IMR-90 (cell line): ENCODE data around the gene GNAT2.

Experiments
- CEBPB ChIP-seq: IDR thresholded peaks from 2 replicates; pipeline ENCODE4 v1.6.1; 2012; ENCODE audit warnings: low read depth, low read length, improper control_type of control experiment
- POLR2A ChIP-seq: IDR thresholded peaks from 2 replicates; pipeline ENCODE4 v1.6.1; 2012; ENCODE audit warnings: mild to moderate bottlenecking, low read depth, low read length
- RFX5 ChIP-seq: IDR thresholded peaks from 2 replicates; pipeline ENCODE4 v1.8.0; 2012; ENCODE audit warnings: low read depth, mild to moderate bottlenecking, low read length, moderate library complexity
- SMC3 ChIP-seq: fragments of 150-350 bp; IDR thresholded peaks from 2 replicates; pipeline ENCODE4 v1.6.1; 2016; ENCODE audit warnings: low read depth, mild to moderate bottlenecking, antibody characterized with exemption, low read length, moderate library complexity
- TF ChIP-seq, protein P1 (sequence below): conservative IDR thresholded peaks from 2 replicates; pipeline ENCODE4 v1.5.1; 2012; ENCODE audit warnings: mild to moderate bottlenecking, low read depth, low read length, improper control_type of control experiment

DNA sequence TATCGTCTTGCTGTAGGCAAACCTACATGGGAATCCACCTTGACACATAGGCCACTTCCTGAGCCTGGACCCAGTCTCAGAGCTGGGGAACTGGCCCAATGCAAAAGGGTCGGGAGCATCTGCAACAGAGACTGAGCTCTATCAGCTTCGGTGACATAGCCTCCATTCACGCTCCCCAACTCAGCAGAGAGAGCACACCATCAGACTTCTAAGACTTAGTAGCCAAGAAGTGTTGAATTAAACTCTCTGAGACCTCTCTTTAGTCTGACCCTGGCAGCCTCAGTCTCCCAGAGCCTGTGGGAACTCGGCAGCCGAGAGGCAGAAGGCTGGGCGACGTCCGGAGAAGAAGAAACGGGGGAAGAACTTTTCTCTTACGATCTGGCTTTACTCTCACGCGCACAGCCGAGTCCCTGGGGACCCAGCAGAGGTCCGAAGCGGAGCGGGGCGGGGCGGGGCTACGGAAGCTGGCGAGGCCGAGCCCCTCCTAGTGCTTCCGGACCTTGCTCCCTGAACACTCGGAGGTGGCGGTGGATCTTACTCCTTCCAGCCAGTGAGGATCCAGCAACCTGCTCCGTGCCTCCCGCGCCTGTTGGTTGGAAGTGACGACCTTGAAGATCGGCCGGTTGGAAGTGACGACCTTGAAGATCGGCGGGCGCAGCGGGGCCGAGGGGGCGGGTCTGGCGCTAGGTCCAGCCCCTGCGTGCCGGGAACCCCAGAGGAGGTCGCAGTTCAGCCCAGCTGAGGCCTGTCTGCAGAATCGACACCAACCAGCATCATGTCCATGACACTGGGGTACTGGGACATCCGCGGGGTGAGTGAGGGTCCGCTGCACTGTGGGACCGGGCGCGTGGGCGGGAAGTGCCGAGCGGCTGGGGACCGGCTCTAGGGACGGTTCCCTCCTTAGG lies 36.5 kb upstream of the GNAT2 start, which contains the start of gene GSTM4:
- TF ChIP-seq, protein P1, sequence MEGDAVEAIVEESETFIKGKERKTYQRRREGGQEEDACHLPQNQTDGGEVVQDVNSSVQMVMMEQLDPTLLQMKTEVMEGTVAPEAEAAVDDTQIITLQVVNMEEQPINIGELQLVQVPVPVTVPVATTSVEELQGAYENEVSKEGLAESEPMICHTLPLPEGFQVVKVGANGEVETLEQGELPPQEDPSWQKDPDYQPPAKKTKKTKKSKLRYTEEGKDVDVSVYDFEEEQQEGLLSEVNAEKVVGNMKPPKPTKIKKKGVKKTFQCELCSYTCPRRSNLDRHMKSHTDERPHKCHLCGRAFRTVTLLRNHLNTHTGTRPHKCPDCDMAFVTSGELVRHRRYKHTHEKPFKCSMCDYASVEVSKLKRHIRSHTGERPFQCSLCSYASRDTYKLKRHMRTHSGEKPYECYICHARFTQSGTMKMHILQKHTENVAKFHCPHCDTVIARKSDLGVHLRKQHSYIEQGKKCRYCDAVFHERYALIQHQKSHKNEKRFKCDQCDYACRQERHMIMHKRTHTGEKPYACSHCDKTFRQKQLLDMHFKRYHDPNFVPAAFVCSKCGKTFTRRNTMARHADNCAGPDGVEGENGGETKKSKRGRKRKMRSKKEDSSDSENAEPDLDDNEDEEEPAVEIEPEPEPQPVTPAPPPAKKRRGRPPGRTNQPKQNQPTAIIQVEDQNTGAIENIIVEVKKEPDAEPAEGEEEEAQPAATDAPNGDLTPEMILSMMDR, result no peak
- TF ChIP-seq RFX5 (no peak), SMC3 (no peak), CEBPB (no peak), POLR2A (no peak)
